ENCODE results near the gene PGM3.

DNA sequence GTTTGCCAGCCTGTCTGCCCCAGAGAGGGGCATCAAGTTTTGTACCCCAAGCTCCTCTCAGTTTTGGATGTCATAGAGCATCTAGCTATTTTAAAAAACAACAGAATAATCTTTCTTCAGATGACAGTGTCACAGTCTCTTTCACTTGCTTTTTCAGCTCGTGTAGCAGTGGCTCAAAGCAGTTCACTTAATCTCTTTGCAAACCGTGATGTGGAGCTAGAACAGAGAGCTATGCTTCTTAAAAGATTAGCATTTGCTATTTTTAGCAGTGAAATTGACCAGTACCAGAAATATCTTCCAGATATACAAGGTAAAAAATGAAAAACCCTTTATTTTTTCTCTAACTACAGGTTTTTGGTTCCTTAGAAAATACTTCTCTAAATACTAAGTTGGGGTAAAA, 37.3 kb downstream of the PGM3 start:
- no peak for TF ChIP-seq POLR2A (IDR thresholded peaks at IDR 0.05)
- TF ChIP-seq, protein P1, sequence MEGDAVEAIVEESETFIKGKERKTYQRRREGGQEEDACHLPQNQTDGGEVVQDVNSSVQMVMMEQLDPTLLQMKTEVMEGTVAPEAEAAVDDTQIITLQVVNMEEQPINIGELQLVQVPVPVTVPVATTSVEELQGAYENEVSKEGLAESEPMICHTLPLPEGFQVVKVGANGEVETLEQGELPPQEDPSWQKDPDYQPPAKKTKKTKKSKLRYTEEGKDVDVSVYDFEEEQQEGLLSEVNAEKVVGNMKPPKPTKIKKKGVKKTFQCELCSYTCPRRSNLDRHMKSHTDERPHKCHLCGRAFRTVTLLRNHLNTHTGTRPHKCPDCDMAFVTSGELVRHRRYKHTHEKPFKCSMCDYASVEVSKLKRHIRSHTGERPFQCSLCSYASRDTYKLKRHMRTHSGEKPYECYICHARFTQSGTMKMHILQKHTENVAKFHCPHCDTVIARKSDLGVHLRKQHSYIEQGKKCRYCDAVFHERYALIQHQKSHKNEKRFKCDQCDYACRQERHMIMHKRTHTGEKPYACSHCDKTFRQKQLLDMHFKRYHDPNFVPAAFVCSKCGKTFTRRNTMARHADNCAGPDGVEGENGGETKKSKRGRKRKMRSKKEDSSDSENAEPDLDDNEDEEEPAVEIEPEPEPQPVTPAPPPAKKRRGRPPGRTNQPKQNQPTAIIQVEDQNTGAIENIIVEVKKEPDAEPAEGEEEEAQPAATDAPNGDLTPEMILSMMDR (IDR thresholded peaks at IDR 0.05), result no peak
